ENCODE measurements around the gene BAG2.
A peak's percentile ranks its signal among the peaks of the same experiment; 100 is the strongest.

Gene BAG2

GRCh38 chr6:57172136-57173055, at the start of gene BAG2:
Gene BAG2 (plus strand): TSS chr6:57172326. CDS start chr6:57172698, 372 bp downstream.
- peak; percentile 92 to 94 for DNase-seq

DNA sequence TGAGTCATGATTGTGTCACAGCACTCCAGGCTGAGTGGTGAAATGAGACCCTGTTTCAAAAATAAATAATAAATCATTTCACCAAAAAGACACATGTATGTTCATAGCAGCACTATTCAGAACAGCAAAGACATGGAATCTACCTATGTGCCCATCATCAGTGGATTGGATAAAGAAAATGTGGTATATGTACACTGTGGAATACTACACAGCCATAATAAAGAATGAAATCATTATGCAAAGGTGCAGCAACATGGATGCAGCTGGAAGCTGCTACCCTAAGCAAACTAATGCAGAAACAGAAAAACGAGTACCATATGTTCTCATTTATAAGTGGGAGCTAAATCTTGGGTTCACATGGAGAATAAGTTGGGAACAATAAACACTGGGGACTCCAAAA, 49.0 kb upstream of the BAG2 start:
- no peak for DNase-seq

- no peak for DNase-seq
These were observed 44.4 kb upstream of the BAG2 start for GRCh38 chr6:57127763-57128162.

- no peak for DNase-seq
These were observed 41.4 kb upstream of the BAG2 start for GRCh38 chr6:57130661-57131177.

- no peak for DNase-seq
These were observed 37.2 kb upstream of the BAG2 start for GRCh38 chr6:57134954-57135353.

GRCh38 chr6:57135885-57136284, 36.2 kb upstream of the BAG2 start:
- no peak for DNase-seq

DNA sequence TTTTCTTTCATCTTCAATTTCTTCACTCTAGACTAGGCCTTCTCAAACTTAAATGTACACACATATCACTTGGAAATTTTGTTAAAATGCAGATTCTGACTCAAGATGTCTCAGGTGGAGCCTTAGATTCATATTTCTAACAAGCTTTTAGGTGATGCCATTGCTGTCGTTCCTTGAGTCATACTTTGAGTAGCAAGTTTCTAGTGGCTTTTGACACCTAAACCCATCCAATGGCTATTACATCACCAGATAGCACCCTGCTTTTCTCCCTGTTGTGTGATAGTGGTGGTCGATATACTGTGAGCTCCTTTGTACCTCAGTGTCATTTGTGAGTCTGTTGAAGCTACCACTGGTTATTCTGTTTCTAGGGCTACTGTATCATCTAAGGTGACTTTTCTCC, 34.8 kb upstream of the BAG2 start:
- DNase-seq: no peak

DNA sequence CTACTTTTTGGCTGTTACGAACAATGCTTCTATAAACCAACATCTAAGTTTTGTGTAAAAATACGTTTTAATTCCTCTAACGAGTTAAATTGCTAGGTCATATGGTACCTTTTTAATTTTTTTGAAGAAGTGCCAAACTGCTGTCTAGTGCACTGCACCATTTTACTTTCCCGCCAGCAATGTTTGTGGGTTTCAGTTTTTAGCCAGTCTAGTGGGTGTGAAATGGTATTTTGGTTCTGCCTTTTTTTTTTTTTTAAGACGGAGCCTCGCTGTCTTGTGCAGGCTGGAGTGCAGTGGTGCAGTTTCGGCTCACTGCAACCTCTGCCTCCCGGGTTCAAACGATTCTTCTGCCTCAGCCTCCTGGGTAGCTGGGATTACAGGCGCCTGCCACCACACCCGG, 34.1 kb upstream of the BAG2 start:
- no peak for DNase-seq

DNA sequence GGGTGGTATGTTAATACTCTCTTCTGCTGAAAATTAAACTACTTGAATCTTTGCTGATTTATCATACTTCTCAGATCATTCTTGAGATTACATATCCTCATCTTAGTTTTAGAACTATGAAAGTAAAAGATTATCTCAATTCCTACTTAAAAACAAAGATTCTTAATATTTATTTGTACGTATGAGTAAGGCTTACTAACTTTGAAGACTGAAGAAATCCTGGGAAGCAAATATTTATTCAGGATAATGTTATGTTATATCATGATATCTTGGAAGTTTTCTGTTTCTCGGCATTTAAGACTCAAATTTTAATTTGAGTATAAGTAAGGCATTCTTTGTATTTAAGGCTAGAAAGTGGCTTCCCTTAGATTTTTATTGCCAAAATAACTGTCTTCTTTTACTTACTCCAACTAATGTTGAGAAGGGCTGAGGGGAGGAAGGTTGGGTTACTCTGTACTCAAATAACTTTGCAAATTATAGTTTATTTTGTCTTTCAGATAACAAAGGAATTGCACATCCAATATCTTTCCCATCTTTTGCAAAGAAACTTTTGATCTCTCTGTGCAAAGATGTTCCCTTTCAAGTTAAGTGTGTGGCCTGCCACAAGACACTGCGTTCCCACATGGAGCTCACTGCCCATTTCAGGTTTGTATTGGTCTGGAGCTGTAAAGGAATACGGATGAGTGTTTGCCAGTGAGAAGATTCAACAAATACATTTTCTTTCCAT, 30.5 kb upstream of the BAG2 start:
- no peak for DNase-seq

GRCh38 chr6:57142178-57142525, 30.0 kb upstream of the BAG2 start:
- no peak for DNase-seq

DNA sequence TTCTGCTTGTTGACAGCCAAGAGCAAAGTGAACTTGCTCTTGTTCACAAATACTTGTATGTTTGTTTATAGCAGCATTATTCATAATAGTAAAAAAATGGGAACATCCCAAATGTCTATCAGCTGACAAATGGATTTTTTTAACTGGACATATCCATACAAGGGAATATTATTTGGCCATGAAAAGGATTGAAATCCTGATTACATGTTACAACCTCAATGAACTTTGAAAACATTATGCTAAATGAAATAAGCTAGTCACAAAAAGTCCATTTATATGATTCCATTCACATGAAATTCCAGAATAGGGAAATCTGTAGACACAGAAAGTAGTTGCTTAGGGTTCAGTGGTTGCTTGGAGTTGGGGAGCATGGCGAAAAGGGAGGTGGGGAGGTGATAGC, 28.4 kb upstream of the BAG2 start:
- no peak for DNase-seq

- no peak for DNase-seq
These were observed 24.7 kb upstream of the BAG2 start for GRCh38 chr6:57147401-57147800.

GRCh38 chr6:57147955-57148858, 23.9 kb upstream of the BAG2 start:
- DNase-seq: no peak

- DNase-seq: no peak
These were observed 13.5 kb upstream of the BAG2 start for GRCh38 chr6:57158658-57159057.

DNA sequence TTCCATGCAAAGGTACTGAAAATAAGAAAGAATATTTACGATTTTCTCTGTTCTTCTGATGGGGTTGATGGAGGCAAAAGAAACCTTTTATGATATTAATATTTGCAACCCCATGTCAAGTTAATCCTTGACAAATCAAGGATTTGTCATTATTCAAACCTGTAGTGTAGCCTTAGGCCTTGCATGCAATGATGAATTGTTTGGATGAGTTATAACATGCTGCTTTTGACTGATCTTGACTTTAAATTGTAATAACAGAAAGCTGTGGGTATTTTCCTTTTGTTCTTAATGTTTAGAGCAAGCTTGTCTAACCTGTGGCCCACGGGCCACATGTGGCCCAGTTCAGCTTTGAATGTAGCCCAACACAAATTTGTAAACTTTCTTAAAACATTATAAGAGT, 13.0 kb upstream of the BAG2 start:
- DNase-seq: no peak

DNA sequence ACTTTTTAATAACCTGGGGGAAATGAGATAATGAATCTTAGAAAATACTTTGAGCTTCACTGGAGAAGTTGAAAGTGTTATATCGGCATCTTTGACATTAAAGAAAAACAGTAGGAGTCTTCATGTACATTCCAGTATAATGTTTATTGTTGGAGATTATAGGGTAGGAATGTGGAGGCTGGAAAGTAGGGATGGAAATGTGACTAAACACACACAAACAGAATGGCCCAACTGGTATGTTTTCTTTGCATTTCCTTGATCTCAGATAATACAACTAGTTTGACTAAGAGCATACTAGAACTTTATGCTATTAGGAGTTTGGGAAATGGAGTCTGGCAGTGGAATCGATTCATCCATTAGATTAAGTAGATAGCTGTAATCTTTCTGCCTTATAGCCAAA, 10.1 kb upstream of the BAG2 start:
- no peak for DNase-seq

GRCh38 chr6:57162516-57162915, 9.6 kb upstream of the BAG2 start:
- DNase-seq: no peak

GRCh38 chr6:57163956-57164355, 8.2 kb upstream of the BAG2 start:
- no peak for DNase-seq

- DNase-seq: no peak
These were observed 7.0 kb upstream of the BAG2 start for GRCh38 chr6:57165080-57165479.

DNA sequence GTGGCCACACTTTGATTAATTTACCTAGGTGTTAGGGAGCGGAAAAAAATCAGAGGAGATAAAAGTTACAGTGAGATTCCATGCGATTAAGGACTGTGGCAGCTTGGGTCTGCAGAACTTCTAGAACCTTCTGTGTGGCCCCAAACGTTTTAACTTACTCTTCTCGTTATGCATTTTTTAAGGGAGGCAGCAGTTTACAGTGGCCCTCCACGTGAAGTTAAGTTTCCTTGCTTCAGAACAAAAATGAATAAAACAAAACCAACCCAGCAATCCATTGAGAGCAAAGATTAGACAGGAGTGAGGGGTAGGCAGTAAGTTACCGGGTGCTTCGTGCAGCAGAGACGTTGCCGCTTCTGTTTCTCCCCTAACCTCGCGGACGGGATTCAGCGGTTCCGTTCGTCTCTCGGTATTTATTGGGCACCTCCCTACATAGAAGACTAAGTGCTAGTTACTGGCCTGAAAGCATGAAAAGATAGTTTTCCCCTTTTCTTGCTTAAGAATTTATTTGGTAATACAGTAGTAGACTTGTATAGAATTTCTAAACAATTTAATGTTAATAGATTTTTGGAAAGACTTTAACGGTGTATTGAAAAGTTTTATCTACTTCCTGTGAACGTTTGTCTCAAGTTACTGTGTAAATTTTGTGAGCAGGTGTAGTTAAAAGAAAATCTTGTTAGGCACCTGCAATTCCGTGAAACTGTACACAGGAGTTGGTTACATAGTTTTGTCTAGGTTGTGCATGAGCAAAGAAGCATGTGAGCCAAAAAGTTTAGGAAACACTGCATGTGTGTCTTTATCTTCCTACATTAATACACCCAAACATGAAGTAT, 1.1 kb downstream of the BAG2 start:
- DNase-seq: peak; percentile 32 to 35

- DNase-seq: no peak
These were observed 1.9 kb downstream of the BAG2 start for GRCh38 chr6:57173886-57174510.

DNA sequence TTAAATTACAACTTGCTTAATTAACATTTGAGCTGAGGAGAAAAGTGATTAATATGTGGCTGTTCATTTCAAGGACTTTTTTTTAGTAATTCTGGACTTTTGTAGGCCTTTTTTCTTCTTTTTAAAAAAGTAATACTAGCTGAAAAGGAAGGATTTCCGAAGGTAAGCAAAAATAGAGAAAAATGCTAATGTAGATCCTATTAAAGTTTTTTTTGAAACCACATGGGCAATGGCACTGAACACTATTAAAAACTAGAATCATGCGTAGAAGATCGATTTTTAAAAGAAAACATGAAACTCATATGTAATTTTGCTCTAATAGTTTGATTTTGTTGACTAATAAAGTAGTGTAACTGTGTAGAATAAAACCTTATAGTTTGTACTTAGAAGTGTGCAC, 2.4 kb downstream of the BAG2 start:
- DNase-seq: no peak
